ENCODE results near the gene CAMK2A. TPM values are rescaled to one million over a fixed set of nuclear protein-coding genes. Genes with fewer than 3 reads are reported as not detected.

CAMK2A gene
- polyA plus RNA-seq, 2 of the 4 experiments (the other 2 are of a cell fraction): 0.09 to 0.93 TPM

- ATAC-seq (no peak), DNase-seq (ENCODE audit: low read depth in 1 of 2, low spot score in 1 of 2) (no peak), FAIRE-seq (no peak)
- ChIA-PET CTCF (interaction anchor here (1.4 kb wide), 1 partner anchor 112 kb away, joined by 5 read pairs; no protein-coding TSS in a partner anchor), POLR2A (no interaction called here)
- WGBS (ENCODE audit: missing lambda C conversion rate): 68% methylated on average over 10 of the region's 10 CpGs
- no peaks in the 10 kb centered on the region for H3K9me3 ChIP-seq
- TF ChIP-seq ZC3H11A (IDR thresholded peaks at IDR 0.05): no peak
- no peak for TF ChIP-seq SMC3 (IDR thresholded peaks at IDR 0.05)
- TF ChIP-seq POLR2AphosphoS2 (conservative IDR thresholded peaks at IDR 0.05; ENCODE audit: low read length): no peak
- TF ChIP-seq EP300 (IDR thresholded peaks at IDR 0.05): no peak
- no peak overlapping the region for H3K4me2 ChIP-seq
- no peak overlapping the region for H3K27ac ChIP-seq
- H3K4me3 ChIP-seq: no peak overlapping the region
- H3K4me1 ChIP-seq: no peaks in the 10 kb centered on the region
Observed at GRCh38 chr5:150238646-150239045, 50.9 kb downstream of the CAMK2A start.

GRCh38 chr5:150236981-150237754 lies 52.4 kb downstream of the CAMK2A start:
- Histone ChIP-seq H3K4me1 (no peaks in the 10 kb centered on the region), H3K4me2 (no peak overlapping the region), H3K4me3 (no peak overlapping the region), H3K27ac (no peak overlapping the region), H3K9me3 (no peaks in the 10 kb centered on the region)
- FAIRE-seq (no peak), DNase-seq (ENCODE audit: low read depth in 1 of 2, low spot score in 1 of 2) (no peak), ATAC-seq (no peak)
- ChIA-PET POLR2A (no interaction called here), CTCF (interaction anchor here (1.0 to 11.7 kb wide), 4 partner anchors 13 to 114 kb away, joined by 3 to 105 read pairs (median 4); no protein-coding TSS in a partner anchor)
- TF ChIP-seq MAX (IDR thresholded peaks at IDR 0.05) (no peak), CBX2 (IDR thresholded peaks at IDR 0.05; ENCODE audit: borderline replicate concordance, low read depth) (no peak), ZNF302 (CRISPR knock-in tag; IDR thresholded peaks at IDR 0.05) (no peak), FOXS1 (CRISPR knock-in tag; IDR thresholded peaks at IDR 0.05) (no peak), JUN (IDR thresholded peaks at IDR 0.05) (no peak), HDAC2 (IDR thresholded peaks at IDR 0.05) (no peak), POLR2A (IDR thresholded peaks at IDR 0.05; ENCODE audit: low read length) (no peak), KDM5A (IDR thresholded peaks at IDR 0.05) (no peak), BCL3 (IDR thresholded peaks at IDR 0.05) (no peak), HOXA7 (CRISPR knock-in tag; IDR thresholded peaks at IDR 0.05) (no peak), HMGXB4 (CRISPR knock-in tag; IDR thresholded peaks at IDR 0.05; ENCODE audit: borderline replicate concordance) (no peak), EHMT2 (IDR thresholded peaks at IDR 0.05; ENCODE audit: low read depth) (no peak), ZSCAN20 (CRISPR knock-in tag; IDR thresholded peaks at IDR 0.05) (no peak), TFCP2L1 (CRISPR knock-in tag; IDR thresholded peaks at IDR 0.05) (no peak), NR3C1 (IDR thresholded peaks at IDR 0.05) (no peak)
- TF ChIP-seq, protein P1, sequence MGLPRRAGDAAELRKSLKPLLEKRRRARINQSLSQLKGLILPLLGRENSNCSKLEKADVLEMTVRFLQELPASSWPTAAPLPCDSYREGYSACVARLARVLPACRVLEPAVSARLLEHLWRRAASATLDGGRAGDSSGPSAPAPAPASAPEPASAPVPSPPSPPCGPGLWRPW (IDR thresholded peaks at IDR 0.05): no peak
- TF ChIP-seq, protein P2, sequence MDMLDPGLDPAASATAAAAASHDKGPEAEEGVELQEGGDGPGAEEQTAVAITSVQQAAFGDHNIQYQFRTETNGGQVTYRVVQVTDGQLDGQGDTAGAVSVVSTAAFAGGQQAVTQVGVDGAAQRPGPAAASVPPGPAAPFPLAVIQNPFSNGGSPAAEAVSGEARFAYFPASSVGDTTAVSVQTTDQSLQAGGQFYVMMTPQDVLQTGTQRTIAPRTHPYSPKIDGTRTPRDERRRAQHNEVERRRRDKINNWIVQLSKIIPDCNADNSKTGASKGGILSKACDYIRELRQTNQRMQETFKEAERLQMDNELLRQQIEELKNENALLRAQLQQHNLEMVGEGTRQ (IDR thresholded peaks at IDR 0.05): no peak
- WGBS (ENCODE audit: missing lambda C conversion rate): 63% methylated on average over 15 of the region's 15 CpGs

Measured in A549 (cell line).